A172 (cell line): ENCODE results near the gene TOX2. TPM values are rescaled to one million over a fixed set of nuclear protein-coding genes. Genes with fewer than 3 reads are reported as not detected.
A peak's percentile ranks its signal among the peaks of the same experiment; 100 is the strongest.

Experiments used
- DNase-seq: peaks from one replicate; pipeline ENCODE4 v3.0.0-alpha.2; 2015; ENCODE audit warnings: low spot score
- total RNA-seq: library from RNA; depleted of rRNA; stranded (reverse); fragments of >200 nt; shearing (Covaris generic); gene quantifications from 2 replicates; pipeline ENCODE4 v1.2.3, GENCODE V29; 2014

Gene TOX2
- total RNA-seq, 1 experiment from 2014 or later: 3.7 TPM

GRCh38 chr20:44057698-44058675, 143.3 kb downstream of the TOX2 start:
- no peak for DNase-seq

- DNase-seq: no peak
Observed at GRCh38 chr20:44064501-44065400, 150.1 kb downstream of the TOX2 start.

- no peak for DNase-seq
Observed at GRCh38 chr20:44065401-44066340, 151.0 kb downstream of the TOX2 start.

DNA sequence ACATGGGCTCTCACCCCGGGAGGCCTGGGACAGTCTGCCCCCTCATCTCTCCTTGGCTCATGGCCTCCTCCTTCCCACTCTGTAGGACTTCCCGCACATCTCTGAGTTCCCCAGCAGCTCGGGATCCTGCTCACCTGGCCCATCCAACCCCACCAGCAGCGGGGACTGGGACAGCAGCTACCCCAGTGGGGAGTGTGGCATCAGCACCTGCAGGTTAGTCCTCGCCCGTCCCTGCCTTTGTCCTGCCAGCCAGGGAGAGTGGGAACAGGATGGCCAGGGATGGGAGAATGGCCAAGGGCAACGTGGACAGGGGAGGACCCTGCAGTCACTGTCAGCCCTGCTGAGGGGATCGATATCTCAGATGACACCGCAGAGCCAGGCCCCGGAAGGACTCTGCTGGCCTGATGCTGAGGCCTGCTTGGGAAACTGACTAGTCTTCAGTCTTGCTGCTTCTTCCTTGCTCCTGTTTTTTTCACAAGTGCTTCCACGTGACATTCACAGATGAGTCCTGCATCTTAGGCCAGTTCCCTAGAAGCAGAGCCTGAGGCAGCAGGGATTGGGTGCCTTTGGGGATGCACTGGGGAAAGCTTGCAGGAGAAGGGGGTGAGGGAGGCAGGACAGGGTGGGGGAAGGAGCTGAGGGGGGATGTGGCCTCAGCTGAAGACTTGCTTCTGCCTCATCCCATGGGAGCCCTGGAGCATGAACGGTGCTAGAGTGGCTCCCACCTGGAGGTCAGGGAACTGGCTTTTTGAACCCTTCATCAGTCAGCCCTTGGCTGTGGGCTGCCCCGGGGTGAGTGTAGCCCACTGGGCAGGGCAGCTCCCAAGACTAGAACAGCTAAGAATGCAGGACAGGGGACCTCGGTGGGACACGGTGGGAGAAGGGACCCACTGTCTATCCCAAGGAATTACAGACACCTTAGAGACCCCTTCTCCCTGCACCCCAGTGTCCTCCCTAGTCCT, 152.3 kb downstream of the TOX2 start:
- DNase-seq: no peak

GRCh38 chr20:44067650-44068081, 153.0 kb downstream of the TOX2 start:
- DNase-seq: no peak

DNA sequence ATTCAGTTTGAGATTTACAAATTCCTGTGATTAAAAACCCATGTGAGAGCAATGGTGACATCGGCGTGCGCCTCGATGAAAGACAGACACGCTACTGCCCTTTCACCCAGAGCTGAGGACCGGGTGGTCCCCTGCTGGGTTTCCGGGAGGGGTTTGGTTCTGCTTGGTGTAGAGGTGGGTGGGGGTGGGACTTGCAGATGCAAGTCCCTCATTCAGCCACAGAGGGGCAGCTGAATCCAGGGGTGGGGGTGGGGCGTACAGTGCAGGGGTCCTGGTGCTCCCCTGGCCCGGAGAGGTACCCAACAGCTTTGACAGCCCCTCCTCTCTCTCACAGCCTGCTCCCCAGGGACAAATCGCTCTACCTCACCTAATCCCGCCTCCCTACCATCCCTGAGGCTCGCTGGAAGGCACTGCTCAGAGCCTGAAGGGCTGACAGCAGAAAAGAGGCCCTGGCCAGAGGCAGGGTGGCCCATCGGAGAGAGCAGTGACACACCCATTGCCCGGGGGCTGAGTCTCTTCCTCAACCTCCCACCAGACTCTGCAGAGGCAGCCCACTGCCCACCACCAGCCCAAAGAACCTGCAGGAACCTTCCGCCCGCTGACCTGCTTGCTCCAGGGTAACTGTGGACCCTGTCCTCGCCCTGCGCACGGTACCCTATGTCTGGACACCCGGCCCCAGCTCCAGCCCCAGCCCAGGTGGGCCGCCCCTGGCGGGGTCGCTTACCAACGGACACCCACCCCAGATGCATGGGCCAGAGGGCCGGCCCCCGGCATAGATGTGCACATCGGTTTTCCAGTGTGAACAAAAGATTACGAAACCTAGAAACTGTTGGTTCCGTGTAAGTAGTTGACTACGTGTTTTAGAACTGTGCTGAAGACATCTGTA, 153.9 kb downstream of the TOX2 start:
- DNase-seq: no peak

DNA sequence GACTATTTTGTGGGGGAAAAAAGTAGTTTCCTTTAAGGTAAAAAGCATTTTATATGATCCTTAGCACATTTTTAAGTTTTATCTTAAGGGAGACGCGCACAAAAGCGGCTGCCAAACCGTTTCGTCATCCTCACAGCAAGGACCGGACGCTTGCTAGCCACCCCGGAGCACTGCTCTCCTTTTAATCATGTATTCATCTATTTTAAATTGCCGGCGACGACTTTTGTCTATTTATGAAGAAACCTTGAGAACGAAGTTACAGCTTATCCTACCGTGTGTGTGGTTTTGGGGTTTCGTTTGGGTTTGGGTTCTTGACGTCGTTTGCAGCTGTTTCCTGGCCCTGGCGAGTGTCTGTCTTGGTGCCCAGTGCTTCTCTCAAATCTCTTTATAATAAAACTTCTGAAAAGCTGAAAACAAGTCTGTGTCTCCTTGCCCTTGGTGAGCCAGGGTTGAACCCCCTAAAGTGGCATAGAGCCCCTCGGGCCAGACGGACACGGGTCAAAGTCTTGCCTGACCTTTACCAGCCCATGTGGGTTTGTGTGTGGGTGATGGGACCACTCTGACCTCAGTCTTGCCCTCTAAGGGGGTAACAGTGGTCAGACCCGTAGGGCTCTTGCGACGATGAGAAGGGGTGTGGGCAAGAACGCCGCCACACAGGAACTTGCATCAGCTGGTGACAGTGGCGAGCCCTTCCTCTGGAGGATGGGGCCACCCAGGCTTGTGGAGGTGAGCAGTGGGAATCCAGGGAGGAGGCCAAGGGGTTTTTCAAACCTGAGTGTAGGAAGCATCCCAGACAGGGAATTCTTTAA, 154.8 kb downstream of the TOX2 start:
- DNase-seq: no peak

DNA sequence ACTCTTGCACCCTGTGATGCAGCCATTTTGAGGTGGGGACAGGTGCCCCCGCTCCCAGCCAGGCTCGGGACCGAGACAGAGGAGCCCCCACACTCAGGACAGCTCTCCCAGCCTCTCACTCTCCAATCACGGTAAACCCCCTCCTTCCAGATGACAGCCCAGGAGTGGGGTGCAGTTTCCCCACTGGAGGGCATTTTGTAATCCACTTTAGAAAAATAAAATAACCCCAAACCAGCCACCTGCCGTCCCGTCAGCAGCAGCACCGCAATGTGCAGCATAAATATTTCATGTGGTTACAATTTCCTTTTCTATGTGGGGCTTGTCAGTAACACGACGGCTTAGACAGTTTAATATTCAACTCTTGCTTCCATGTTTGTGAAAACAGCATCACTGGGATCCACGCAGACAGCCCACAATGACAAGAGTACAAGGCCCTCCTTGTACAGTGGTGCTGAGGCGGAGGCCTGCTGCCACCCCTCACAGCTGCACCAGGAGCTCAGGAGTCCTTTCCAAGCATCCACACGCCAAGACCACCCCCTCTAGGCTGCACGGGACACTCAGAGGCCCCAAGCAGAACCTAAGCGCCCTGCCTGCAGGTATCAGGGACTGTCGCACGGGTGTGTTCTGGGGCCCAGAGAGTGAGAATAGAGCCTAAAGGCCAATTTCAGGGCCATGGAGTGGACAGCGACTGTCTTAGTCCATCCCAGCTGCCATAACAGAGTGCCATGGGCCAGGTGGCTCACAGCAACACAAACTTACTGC, 155.7 kb downstream of the TOX2 start:
- DNase-seq: no peak

- DNase-seq: no peak
Observed at GRCh38 chr20:44071057-44071456, 156.4 kb downstream of the TOX2 start.

- no peak for DNase-seq
Observed at GRCh38 chr20:44071526-44072111, 157.0 kb downstream of the TOX2 start.

DNA sequence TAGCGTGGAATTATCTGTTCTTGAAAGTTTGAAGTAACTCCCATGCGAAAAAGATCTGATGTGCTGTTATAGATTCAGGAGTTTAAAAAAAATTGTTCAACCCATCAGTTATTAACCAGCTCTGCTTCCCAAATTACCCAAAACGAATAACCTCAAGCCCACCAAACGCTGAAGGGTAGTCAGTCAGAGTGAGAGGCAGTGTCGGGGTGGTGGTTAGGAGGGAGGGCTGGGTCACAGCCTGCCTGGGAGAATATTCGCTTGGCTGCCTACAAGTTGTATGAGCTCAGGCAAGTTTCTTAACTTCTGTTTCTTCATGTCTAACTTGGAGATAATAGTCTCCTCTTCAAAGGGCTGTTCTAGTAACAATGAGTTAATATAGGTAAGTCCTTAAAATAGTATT, 157.7 kb downstream of the TOX2 start:
- DNase-seq: no peak

DNA sequence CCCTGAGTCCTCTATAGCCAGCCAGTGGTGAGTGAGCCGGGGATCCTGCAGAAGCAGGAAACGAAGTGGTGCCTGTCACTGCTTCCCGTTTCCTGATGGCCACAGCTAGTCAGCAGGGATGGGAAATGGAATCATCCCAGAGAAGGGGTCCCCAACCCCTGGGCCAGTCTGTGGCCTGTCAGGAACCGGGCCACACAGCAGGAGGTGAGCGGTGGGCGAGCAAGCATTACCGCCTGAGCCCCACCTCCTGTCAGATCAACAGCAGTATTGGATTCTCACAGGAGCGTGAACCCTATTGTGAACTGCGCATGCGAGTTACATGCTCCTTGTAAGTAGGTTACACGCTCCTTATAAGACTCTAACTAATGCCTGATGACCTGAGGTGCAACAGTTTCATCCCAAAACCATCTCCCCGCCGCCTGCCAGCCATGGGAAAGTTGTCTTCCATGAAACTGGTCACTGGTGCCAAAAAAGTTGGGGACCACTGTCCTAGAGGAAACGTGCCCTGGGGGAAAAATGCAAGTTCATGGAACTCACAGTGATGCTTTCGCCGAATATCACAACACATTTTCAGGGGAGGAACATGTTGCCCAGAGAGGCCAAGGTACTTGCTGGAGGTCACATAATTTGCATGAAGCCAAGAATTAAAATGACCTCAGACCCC, 158.5 kb downstream of the TOX2 start:
- no peak for DNase-seq

GRCh38 chr20:44073675-44074071, 159.0 kb downstream of the TOX2 start:
- no peak for DNase-seq

GRCh38 chr20:44074252-44075151, 159.8 kb downstream of the TOX2 start:
- peak; percentile 49 for DNase-seq

- no peak for DNase-seq
Observed at GRCh38 chr20:44075191-44075949, 160.7 kb downstream of the TOX2 start.
